NT2/D1 (cell line): ENCODE results near the gene MFRP.

ENCODE experiments used
- DNase-seq: peaks from one replicate; pipeline ENCODE4 v3.0.0-alpha.2; 2011; ENCODE audit warnings: low read depth, low spot score
- H3K27me3 ChIP-seq: 2 replicates; pipeline ENCODE4 v1.6.0; 2011; ENCODE audit warnings: mild to moderate bottlenecking; ENCODE audit not compliant: insufficient read length, insufficient read depth
- H3K36me3 ChIP-seq: 2 replicates; pipeline ENCODE4 v1.6.1; 2011; ENCODE audit warnings: mild to moderate bottlenecking, low read length, mixed read lengths; ENCODE audit not compliant: insufficient read depth, insufficient read length
- H3K4me1 ChIP-seq: 2 replicates; pipeline ENCODE4 v1.5.1; 2011; ENCODE audit not compliant: insufficient read depth, insufficient read length
- H3K4me3 ChIP-seq: 2 replicates; pipeline ENCODE4 v1.5.1; 2011; ENCODE audit warnings: low read depth; ENCODE audit not compliant: insufficient read length
- H3K9ac ChIP-seq: 2 replicates; pipeline ENCODE4 v1.6.0; 2011; ENCODE audit warnings: low read depth; ENCODE audit not compliant: insufficient read length
- H3K9me3 ChIP-seq: 2 replicates; pipeline ENCODE4 v1.5.1; 2011; ENCODE audit warnings: mild to moderate bottlenecking, low read length; ENCODE audit not compliant: insufficient read depth
- SUZ12 ChIP-seq: IDR thresholded peaks from 2 replicates; pipeline ENCODE4 v1.6.1; 2011; ENCODE audit not compliant: insufficient read length, insufficient read depth; ENCODE audit errors: extremely low read depth
- YY1 ChIP-seq: IDR thresholded peaks from 2 replicates; pipeline ENCODE4 v1.6.1; 2011; ENCODE audit not compliant: insufficient read length, insufficient read depth
- ZNF274 ChIP-seq: IDR thresholded peaks from 2 replicates; pipeline ENCODE4 v1.6.1; 2011; ENCODE audit warnings: mild to moderate bottlenecking, low read depth, low read length

The MFRP gene

DNA sequence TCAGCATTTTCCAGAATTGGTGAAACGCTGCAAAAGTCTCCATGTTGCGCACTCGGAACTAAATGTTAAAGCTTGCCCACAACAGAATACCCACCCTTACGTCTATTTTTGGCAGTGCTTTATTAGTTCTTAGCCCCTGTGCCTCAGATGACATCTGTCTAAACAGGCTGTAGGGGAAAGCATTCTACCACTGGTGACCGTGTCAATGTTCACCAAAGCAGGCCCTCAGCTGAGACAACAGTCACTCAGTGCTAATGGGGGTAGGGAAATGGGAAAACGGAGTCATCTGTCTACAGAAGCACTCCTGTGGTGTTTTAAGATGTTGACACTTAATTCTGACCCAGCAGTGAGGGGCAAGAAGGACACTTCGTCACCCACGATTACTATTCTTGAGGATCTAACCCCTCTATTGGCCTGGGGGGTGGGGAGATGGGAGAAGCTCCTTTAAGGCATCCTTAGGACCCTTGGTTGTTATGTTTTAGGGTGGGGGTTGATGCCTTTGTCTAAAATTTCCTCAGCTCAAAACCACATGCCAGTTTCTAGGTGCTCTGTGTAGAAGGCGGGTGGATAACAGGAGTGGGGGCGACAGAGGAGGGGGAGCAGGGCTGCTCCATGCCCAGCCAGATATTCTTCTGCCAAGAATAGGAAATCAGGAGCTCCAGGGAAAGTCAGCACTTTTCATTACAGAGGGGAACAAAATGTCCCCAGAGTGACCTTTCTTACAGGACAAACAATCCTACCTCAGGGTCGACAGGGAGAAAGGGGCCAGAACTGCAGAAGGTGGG, 15.6 kb upstream of the MFRP start:
- Histone ChIP-seq H3K36me3 (peaks cover 21% of the 10 kb centered on the region), H3K27me3 (peaks cover 33% of the 10 kb centered on the region), H3K4me3 (no peak overlapping the region), H3K9me3 (no peaks in the 10 kb centered on the region), H3K9ac (no peak overlapping the region), H3K4me1 (peaks cover 13% of the 10 kb centered on the region)
- no peak for DNase-seq
- TF ChIP-seq YY1, result no peak
- no peak for TF ChIP-seq SUZ12
- TF ChIP-seq ZNF274, result no peak

DNA sequence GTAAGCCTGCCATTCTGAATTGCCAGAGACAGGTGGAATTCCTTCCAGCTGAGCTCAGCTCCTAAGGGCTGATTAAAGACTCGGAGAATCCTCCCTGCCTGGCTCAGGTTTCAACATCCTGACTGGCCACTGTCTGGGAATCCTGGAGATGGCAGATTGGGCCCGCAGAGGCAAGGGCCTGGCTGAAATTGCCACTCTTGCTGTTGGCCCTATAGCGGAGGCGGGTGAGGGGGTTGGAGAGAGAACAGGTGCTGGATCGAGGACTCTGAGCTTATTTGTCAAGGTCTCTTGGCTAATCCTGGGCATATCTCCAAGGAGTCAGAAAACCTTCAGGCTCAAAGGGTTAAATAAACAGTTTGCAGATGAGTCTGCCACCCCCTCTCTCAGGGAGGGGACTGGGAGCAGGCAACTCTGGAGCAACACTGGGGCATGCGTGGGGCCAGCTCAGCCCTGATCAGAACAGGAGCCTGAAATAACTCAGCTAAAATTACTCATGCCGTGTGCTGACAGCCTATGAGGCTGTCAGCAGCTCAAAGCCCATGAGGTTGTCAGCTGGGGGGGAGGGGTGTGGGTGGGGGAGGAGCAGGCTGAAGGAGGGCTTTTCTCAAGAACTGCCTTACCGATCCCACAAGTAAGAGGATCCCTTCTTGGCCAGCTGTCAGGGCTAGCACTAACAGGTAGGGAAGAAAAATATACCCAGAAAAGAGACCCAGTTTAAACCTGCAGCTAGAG, 14.7 kb upstream of the MFRP start:
- DNase-seq, result no peak
- Histone ChIP-seq H3K4me1 (peaks cover 13% of the 10 kb centered on the region), H3K9me3 (no peaks in the 10 kb centered on the region), H3K27me3 (peaks cover 33% of the 10 kb centered on the region), H3K9ac (no peak overlapping the region), H3K4me3 (peak overlapping the region; percentile 11), H3K36me3 (peaks cover 21% of the 10 kb centered on the region)
- TF ChIP-seq ZNF274, result no peak
- TF ChIP-seq SUZ12, result no peak
- no peak for TF ChIP-seq YY1

- no peak for DNase-seq
- no peak overlapping the region for H3K4me3 ChIP-seq
- peaks cover 7% of the 10 kb centered on the region for H3K4me1 ChIP-seq
- peaks cover 21% of the 10 kb centered on the region for H3K36me3 ChIP-seq
- TF ChIP-seq ZNF274, result no peak
- no peak for TF ChIP-seq YY1
- TF ChIP-seq SUZ12, result no peak
- no peak overlapping the region for H3K9ac ChIP-seq
- no peaks in the 10 kb centered on the region for H3K9me3 ChIP-seq
- peaks cover 25% of the 10 kb centered on the region for H3K27me3 ChIP-seq
These were observed 13.1 kb upstream of the MFRP start for GRCh38 chr11:119359365-119360214.

GRCh38 chr11:119357074-119357473, 10.6 kb upstream of the MFRP start:
- no peak for DNase-seq
- no peak overlapping the region for H3K4me3 ChIP-seq
- TF ChIP-seq SUZ12 (no peak), YY1 (no peak), ZNF274 (no peak)
- peaks cover 21% of the 10 kb centered on the region for H3K36me3 ChIP-seq
- peaks cover 9% of the 10 kb centered on the region for H3K27me3 ChIP-seq
- peaks cover 5% of the 10 kb centered on the region for H3K4me1 ChIP-seq
- no peaks in the 10 kb centered on the region for H3K9me3 ChIP-seq
- H3K9ac ChIP-seq, result no peak overlapping the region

GRCh38 chr11:119356349-119357031, 10.0 kb upstream of the MFRP start:
- H3K27me3 ChIP-seq, result peaks cover 9% of the 10 kb centered on the region
- DNase-seq, result peak; percentile 83
- no peaks in the 10 kb centered on the region for H3K4me1 ChIP-seq
- H3K4me3 ChIP-seq, result peak overlapping the region; percentile 37
- peaks cover 21% of the 10 kb centered on the region for H3K36me3 ChIP-seq
- H3K9me3 ChIP-seq, result no peaks in the 10 kb centered on the region
- peak overlapping the region; percentile 76 for H3K9ac ChIP-seq
- TF ChIP-seq ZNF274, result no peak
- TF ChIP-seq YY1, result no peak
- no peak for TF ChIP-seq SUZ12

DNA sequence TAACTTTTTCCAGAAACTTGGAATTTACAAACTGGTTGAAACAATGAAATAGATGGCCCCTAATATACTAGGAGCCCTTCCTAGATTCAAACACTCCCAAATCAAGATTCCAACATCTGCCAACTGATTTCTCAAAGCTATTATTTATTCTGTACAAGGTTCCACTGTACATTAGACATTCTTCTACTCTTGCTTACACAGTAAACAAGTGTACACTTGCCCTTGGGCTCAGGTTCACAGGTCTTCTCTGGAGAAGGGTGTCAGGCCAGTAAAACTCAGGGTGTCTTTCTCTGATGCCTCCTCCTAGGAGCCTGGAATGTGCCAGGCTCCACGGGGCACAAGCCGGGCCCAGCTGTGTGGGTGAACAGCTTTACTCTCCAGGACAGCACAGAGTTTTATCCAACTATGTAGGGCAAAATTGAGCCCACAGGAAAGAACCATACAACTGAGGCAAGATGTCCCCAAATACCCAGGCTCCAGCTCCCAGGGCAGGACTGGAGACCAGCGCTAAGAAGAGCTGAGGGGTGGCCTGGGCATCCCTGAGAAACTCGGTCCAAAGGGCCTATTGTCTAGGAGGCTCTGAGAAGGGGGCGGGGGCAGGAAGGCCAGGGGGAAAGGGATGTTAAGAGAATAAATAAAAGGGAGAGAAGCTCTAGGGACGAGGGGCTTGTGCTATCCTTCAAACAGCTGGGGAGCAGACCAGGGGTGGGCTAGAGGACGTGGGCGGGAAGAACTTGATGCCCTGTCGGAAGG, 8.8 kb upstream of the MFRP start:
- DNase-seq, result no peak
- H3K9ac ChIP-seq, result no peak overlapping the region
- H3K4me3 ChIP-seq, result no peak overlapping the region
- TF ChIP-seq YY1 (no peak), ZNF274 (no peak), SUZ12 (no peak)
- H3K9me3 ChIP-seq, result no peaks in the 10 kb centered on the region
- peaks cover 9% of the 10 kb centered on the region for H3K27me3 ChIP-seq
- H3K36me3 ChIP-seq, result peaks cover 21% of the 10 kb centered on the region
- H3K4me1 ChIP-seq, result no peaks in the 10 kb centered on the region
